ENCODE measurements around the gene IPP. TPM values are rescaled to one million over a fixed set of nuclear protein-coding genes. Genes with fewer than 3 reads are reported as not detected.

The IPP gene
- total RNA-seq, 2 donors from 2014 or later, result 7.2 to 8.2 TPM

DNA sequence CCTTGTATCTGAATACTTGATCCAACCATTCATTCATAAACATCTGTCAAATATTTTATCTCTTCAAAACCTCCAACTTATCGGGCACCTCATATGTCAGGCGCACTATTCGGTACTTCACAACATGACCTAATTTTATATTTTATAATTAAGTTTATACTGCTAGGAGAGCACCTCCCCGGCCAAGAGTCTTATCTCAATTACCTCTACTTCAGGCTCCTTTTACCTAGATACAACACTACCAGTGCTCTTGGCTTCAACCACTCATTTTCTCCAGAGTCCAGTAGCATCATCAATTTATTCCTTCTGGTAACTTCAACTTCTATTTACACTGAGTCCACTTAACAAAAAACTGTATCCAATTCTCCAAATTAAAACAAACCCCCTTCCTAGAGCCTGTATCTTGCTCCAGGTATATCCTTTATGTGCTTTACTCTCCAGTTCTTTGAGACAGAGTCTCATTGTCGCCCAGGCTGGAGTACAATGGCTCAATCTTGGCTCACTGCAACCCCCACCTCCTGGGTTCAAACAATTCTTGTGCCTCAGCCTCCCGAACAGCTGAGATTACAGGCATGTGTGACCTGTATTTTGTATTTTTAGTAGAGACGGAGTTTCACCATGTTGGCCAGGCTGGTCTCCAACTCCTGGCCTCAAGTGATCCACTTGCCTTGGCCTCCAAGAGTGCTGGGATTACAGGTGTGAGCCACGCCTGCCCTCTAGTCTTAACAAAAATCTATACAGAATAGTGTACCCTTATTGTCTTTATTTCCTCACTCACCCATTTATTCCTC lies 82.9 kb downstream of the IPP start:
- TF ChIP-seq, protein P1, sequence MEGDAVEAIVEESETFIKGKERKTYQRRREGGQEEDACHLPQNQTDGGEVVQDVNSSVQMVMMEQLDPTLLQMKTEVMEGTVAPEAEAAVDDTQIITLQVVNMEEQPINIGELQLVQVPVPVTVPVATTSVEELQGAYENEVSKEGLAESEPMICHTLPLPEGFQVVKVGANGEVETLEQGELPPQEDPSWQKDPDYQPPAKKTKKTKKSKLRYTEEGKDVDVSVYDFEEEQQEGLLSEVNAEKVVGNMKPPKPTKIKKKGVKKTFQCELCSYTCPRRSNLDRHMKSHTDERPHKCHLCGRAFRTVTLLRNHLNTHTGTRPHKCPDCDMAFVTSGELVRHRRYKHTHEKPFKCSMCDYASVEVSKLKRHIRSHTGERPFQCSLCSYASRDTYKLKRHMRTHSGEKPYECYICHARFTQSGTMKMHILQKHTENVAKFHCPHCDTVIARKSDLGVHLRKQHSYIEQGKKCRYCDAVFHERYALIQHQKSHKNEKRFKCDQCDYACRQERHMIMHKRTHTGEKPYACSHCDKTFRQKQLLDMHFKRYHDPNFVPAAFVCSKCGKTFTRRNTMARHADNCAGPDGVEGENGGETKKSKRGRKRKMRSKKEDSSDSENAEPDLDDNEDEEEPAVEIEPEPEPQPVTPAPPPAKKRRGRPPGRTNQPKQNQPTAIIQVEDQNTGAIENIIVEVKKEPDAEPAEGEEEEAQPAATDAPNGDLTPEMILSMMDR (IDR thresholded peaks at IDR 0.05), result no peak
- no peaks in the 10 kb centered on the region for H3K36me3 ChIP-seq
- H3K9me3 ChIP-seq, result no peaks in the 10 kb centered on the region
- no peaks in the 10 kb centered on the region for H3K27me3 ChIP-seq
- H3K27ac ChIP-seq, result no peak overlapping the region
- no peak overlapping the region for H3K4me3 ChIP-seq
- DNase-seq (ENCODE audit: low spot score), result no peak
- H3K4me1 ChIP-seq, result peaks cover 0 to 49% of the 10 kb centered on the region in 2 donors

DNA sequence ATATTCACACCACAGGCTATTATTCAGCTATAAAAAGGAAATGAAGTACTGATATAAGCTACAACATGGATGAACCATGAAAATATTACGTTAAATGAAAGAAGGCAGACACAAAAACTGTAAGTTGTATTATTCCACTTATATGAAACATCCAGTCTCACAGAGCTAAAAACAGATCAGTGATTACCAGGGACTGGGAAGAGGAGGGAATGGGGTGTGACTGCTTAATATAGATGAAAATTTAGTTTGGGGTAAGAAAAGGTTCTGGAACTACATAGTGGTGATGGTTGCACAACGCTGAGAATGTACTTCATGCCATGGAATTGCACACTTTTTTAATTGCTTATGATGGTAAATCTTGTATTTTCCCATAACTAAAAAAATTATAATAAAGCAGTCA lies 83.6 kb downstream of the IPP start:
- no peak for DNase-seq (ENCODE audit: low spot score)
- TF ChIP-seq, protein P1 (IDR thresholded peaks at IDR 0.05), result no peak
- H3K4me3 ChIP-seq, result no peak overlapping the region
- H3K9me3 ChIP-seq, result no peaks in the 10 kb centered on the region
- H3K4me1 ChIP-seq, result peaks cover 0 to 48% of the 10 kb centered on the region in 2 donors
- no peaks in the 10 kb centered on the region for H3K27me3 ChIP-seq
- H3K36me3 ChIP-seq, result no peaks in the 10 kb centered on the region
- H3K27ac ChIP-seq, result no peak overlapping the region

DNA sequence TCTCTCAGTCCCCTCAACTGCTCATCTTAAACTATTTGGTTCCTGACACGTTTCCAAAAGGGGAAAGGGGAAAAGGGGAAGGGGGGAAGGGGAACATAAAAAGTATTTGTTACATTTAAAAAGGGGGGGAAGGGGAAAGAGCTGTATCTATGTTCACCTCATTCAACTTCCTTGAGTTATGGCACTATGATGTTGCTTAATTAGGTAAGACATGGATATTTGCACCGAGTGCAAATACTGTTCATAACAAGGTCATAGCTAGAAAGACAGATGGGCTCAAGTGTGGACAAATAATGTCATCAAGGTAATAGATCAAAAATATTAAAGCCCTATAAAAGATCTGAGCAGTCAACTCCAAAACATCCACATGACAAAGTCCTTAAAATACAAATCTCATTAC lies 90.1 kb downstream of the IPP start:
- DNase-seq (ENCODE audit: low spot score), result no peak
- peaks cover 50% of the 10 kb centered on the region for H3K36me3 ChIP-seq
- no peak overlapping the region for H3K4me3 ChIP-seq
- TF ChIP-seq, protein P1 (IDR thresholded peaks at IDR 0.05), result no peak
- no peaks in the 10 kb centered on the region for H3K27me3 ChIP-seq
- H3K27ac ChIP-seq, result no peak overlapping the region
- H3K4me1 ChIP-seq, result peaks cover 0 to 6% of the 10 kb centered on the region in 2 donors
- H3K9me3 ChIP-seq, result no peaks in the 10 kb centered on the region

DNA sequence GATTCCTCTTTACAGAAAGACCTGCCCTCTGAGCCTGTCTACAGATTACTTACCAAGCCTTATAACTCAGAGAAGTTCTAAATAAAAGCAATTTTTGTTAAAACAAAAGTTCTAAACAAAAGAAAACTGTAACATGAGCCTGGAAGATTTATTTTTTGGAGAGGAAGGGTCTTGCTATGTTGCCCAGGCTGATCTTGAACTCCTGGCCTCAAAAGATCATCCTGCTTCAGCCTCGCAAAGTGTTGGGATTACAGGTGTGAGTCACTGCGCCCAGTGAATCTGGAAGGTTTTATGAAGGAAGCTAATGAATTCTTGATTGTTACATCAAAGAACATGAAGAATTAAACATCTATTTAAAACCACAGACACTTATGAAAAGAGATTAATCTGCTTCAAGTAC lies 91.2 kb downstream of the IPP start:
- no peak for DNase-seq (ENCODE audit: low spot score)
- Histone ChIP-seq H3K27ac (no peak overlapping the region), H3K4me1 (peaks cover 0 to 6% of the 10 kb centered on the region in 2 donors), H3K27me3 (no peaks in the 10 kb centered on the region), H3K4me3 (no peak overlapping the region), H3K36me3 (peaks cover 60% of the 10 kb centered on the region), H3K9me3 (no peaks in the 10 kb centered on the region)
- TF ChIP-seq, protein P1 (IDR thresholded peaks at IDR 0.05), result no peak

DNA sequence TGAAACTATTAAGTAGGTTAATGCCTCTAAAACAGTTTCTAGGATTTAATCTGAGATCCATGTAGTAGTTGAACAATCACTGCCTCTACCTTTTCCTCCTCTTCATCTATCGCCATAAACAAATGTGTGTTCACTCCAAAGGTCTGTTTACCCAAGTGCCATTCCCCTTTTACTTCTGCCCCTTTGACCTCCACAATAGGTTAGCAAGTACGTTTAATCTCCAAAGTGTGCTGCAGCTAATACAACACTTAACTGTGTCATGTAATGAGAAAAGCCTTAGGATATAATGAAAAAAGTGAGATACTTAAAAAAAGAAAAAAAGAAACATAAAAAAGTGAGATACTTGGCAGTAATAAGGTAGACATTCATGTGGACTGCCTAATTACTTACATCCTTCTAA lies 92.3 kb downstream of the IPP start:
- no peaks in the 10 kb centered on the region for H3K27me3 ChIP-seq
- DNase-seq (ENCODE audit: low spot score), result no peak
- TF ChIP-seq, protein P1 (IDR thresholded peaks at IDR 0.05), result no peak
- H3K4me1 ChIP-seq, result peaks cover 0 to 6% of the 10 kb centered on the region in 2 donors
- H3K9me3 ChIP-seq, result no peaks in the 10 kb centered on the region
- H3K4me3 ChIP-seq, result no peak overlapping the region
- H3K27ac ChIP-seq, result no peak overlapping the region
- H3K36me3 ChIP-seq, result peaks cover 71% of the 10 kb centered on the region

Data from right atrium auricular region (tissue), 2 donors.